HCT116 (cell line): ENCODE results near the gene OPRL1. TPM values are rescaled to one million over a fixed set of nuclear protein-coding genes. Genes with fewer than 3 reads are reported as not detected.

ENCODE experiments used
- ATAC-seq: fragments of 200-7000 bp; cut with Tn5 transposase; 2 replicates; pipeline ENCODE4 v1.9.1; 2020; ENCODE audit warnings: mild to moderate bottlenecking, moderate library complexity
- BruUV-seq: library from RNA; stranded (reverse); fragments of 400-500 nt; replicated peaks from 2 replicates; lab custom pipeline; 2021; lab: Mats Ljungman, UMichigan
- CTCF ChIA-PET: fragments of 300-600 bp; sonication (Branson Sonifier 250); formaldehyde crosslinking; loops from one replicate; lab custom pipeline; 2021; ENCODE audit warnings: antibody characterized with exemption; lab: Charles Lee
- POLR2A ChIA-PET: fragments of 300-600, 350-600 bp; sonication (Branson Sonifier 250); formaldehyde crosslinking; loops from one replicate; lab custom pipeline; 2021; ENCODE audit warnings: antibody characterized with exemption; lab: Charles Lee
- RAD21 ChIA-PET, 2 experiments: fragments of 300-600 bp; sonication (Branson Sonifier 250); formaldehyde crosslinking; loops; one replicate each; lab custom pipeline; 2023; ENCODE audit warnings: low total read pairs in 2 of 2; ENCODE audit not compliant: uncharacterized antibody in 2 of 2, unreplicated experiment in 2 of 2, low non-redundant PET in 1 of 2; lab: Charles Lee
- DNase-seq: peaks from one replicate; pipeline ENCODE4 v3.0.0-alpha.2; 2010; ENCODE audit warnings: low read depth, low spot score
- H2AFZ ChIP-seq: fragments of 200-600 bp; shearing (Covaris generic), sonication (generic); 2 replicates; pipeline ENCODE4 v1.6.1; 2017; ENCODE audit warnings: low read depth, mixed run types, mixed read lengths, antibody characterized with exemption, low read length; ENCODE audit not compliant: poor library complexity, severe bottlenecking
- H3K27ac ChIP-seq: 2 replicates; pipeline ENCODE4 v1.5.1; 2012; ENCODE audit warnings: low read depth, low read length
- H3K27me3 ChIP-seq: fragments of 200-600 bp; sonication (generic); 2 replicates; pipeline ENCODE4 v1.6.1; 2016; ENCODE audit warnings: mixed run types, low read length, mixed read lengths; ENCODE audit not compliant: insufficient read depth
- H3K36me3 ChIP-seq, 2 experiments: fragments of 200-500 bp in 1 of 2; fragments of 200-600 bp in 1 of 2; sonication (Bioruptor generic) in 1 of 2; sonication (generic) in 1 of 2; 2 replicates each; pipeline versions ENCODE4 v1.5.1 to v1.6.1; 2014 to 2016; ENCODE audit warnings: low read length in 2 of 2, inconsistent platforms in 1 of 2, mixed read lengths in 1 of 2, mixed run types in 1 of 2; ENCODE audit not compliant: insufficient read depth in 2 of 2, control insufficient read depth in 1 of 2
- H3K4me1 ChIP-seq, 2 experiments: fragments of 200-600 bp in 1 of 2; sonication (generic) in 1 of 2; 2 replicates each; pipeline versions ENCODE4 v1.5.1 to v1.6.1; 2012 to 2017; ENCODE audit warnings: low read length in 2 of 2, inconsistent platforms in 1 of 2, mild to moderate bottlenecking in 1 of 2, mixed read lengths in 1 of 2, mixed run types in 1 of 2, moderate library complexity in 1 of 2; ENCODE audit not compliant: insufficient read depth in 2 of 2, control insufficient read depth in 1 of 2
- H3K4me2 ChIP-seq: fragments of 200-600 bp; sonication (generic); 2 replicates; pipeline ENCODE4 v1.6.1; 2017; ENCODE audit warnings: mixed run types, low read length, mixed read lengths
- H3K4me3 ChIP-seq, 2 experiments: fragments of 200-600 bp in 1 of 2; sonication (generic) in 1 of 2; replicated peaks in 1 of 2; 2 replicates each; pipeline ENCODE4 v1.5.1; 2011 to 2016; ENCODE audit warnings: low read length in 2 of 2, control low read depth in 1 of 2, low read depth in 1 of 2, mild to moderate bottlenecking in 1 of 2, mixed read lengths in 1 of 2, mixed run types in 1 of 2
- H3K79me2 ChIP-seq: fragments of 200-600 bp; sonication (generic); 2 replicates; pipeline ENCODE4 v1.6.1; 2017; ENCODE audit warnings: mild to moderate bottlenecking, mixed run types, low read length, moderate library complexity, mixed read lengths; ENCODE audit not compliant: insufficient read depth
- H3K9ac ChIP-seq: fragments of 200-600 bp; sonication (generic); 2 replicates; pipeline ENCODE4 v1.6.1; 2016; ENCODE audit warnings: low read length, mixed read lengths
- H3K9me2 ChIP-seq: fragments of 200-600 bp; sonication (generic), shearing (Covaris generic); 2 replicates; pipeline ENCODE4 v1.6.1; 2017; ENCODE audit warnings: mixed run types, mild to moderate bottlenecking, moderate library complexity; ENCODE audit not compliant: insufficient read depth
- H3K9me3 ChIP-seq, 2 experiments: fragments of 200-500 bp in 1 of 2; fragments of 200-600 bp in 1 of 2; sonication (Bioruptor generic) in 1 of 2; sonication (generic) in 1 of 2; 2 replicates each; pipeline ENCODE4 v1.6.1; 2014 to 2017; ENCODE audit warnings: low read length in 2 of 2, mixed read lengths in 2 of 2, inconsistent platforms in 1 of 2, low read depth in 1 of 2, mild to moderate bottlenecking in 1 of 2, mixed run types in 1 of 2, moderate library complexity in 1 of 2; ENCODE audit not compliant: control insufficient read depth in 1 of 2, insufficient read depth in 1 of 2
- H4K20me1 ChIP-seq: fragments of 200-600 bp; sonication (generic), shearing (Covaris generic); 2 replicates; pipeline ENCODE4 v1.6.1; 2017; ENCODE audit warnings: mixed run types, mild to moderate bottlenecking, moderate library complexity; ENCODE audit not compliant: insufficient read depth
- EGR1 ChIP-seq: IDR thresholded peaks from 2 replicates; pipeline ENCODE4 v1.6.1; 2012; ENCODE audit warnings: low read depth
- ELF1 ChIP-seq: IDR thresholded peaks from 2 replicates; pipeline ENCODE4 v1.6.1; 2012; ENCODE audit warnings: low read depth, borderline replicate concordance
- EZH2phosphoT487 ChIP-seq: fragments of 200-600 bp; IDR thresholded peaks from 2 replicates; pipeline ENCODE4 v1.6.1; 2018; ENCODE audit warnings: antibody characterized with exemption, borderline replicate concordance
- JUND ChIP-seq: IDR thresholded peaks from 2 replicates; pipeline ENCODE4 v1.6.1; 2012
- POLR2AphosphoS5 ChIP-seq: IDR thresholded peaks from 2 replicates; pipeline ENCODE4 v1.6.1; 2011; ENCODE audit warnings: mild to moderate bottlenecking, low read depth, low read length, moderate library complexity
- SIN3A ChIP-seq: IDR thresholded peaks from 2 replicates; pipeline ENCODE4 v1.6.1; 2012; ENCODE audit warnings: low read depth
- SP1 ChIP-seq: IDR thresholded peaks from 2 replicates; pipeline ENCODE4 v1.6.1; 2012; ENCODE audit warnings: low read depth
- SRF ChIP-seq: IDR thresholded peaks from 2 replicates; pipeline ENCODE4 v1.6.1; 2012; ENCODE audit warnings: low read depth
- TCF7L2 ChIP-seq: IDR thresholded peaks from 2 replicates; pipeline ENCODE4 v1.7.0; 2011; ENCODE audit warnings: borderline replicate concordance, inconsistent platforms; ENCODE audit not compliant: insufficient read depth, insufficient read length; ENCODE audit errors: extremely low read depth
- YY1 ChIP-seq: IDR thresholded peaks from 2 replicates; pipeline ENCODE4 v1.6.1; 2011; ENCODE audit warnings: low read length, low read depth, moderate library complexity, mild to moderate bottlenecking; ENCODE audit not compliant: insufficient replicate concordance; ENCODE audit errors: extremely low read depth
- ZFX ChIP-seq: fragments of 450-650 bp; IDR thresholded peaks from 2 replicates; pipeline ENCODE4 v1.6.1; 2017
- ZNF274 ChIP-seq: fragments of 200-500 bp; sonication (Bioruptor generic); IDR thresholded peaks from 2 replicates; pipeline ENCODE4 v1.6.1; 2014; ENCODE audit warnings: mild to moderate bottlenecking, low read depth, low read length, inconsistent platforms
- intact Hi-C: fragments of 100-400 bp; cut with micrococcal nuclease; formaldehyde crosslinking; loops from 2 replicates; pipeline ENCODE4 v1.10.0; 2022
- total RNA-seq: library from RNA; stranded (reverse); gene quantifications from one replicate; pipeline ENCODE4 v1.2.1, GENCODE V29; 2021; ENCODE audit not compliant: unreplicated experiment
- TF ChIP-seq, protein P1 (sequence below): IDR thresholded peaks from 2 replicates; pipeline ENCODE4 v1.6.1; 2011; ENCODE audit warnings: mild to moderate bottlenecking, low read length, moderate library complexity; ENCODE audit not compliant: insufficient replicate concordance; ENCODE audit errors: extremely low read depth
- TF ChIP-seq, protein P2 (sequence below), 3 experiments: fragments of 200-600 bp in 1 of 3; sonication (generic) in 1 of 3; IDR thresholded peaks in 2 of 3; conservative IDR thresholded peaks in 1 of 3; 2 replicates each; pipeline ENCODE4 v1.5.1; 2012 to 2017; ENCODE audit warnings: low read depth in 2 of 3, low read length in 2 of 3, antibody characterized with exemption in 1 of 3, borderline replicate concordance in 1 of 3, control low read depth in 1 of 3, mild to moderate bottlenecking in 1 of 3, mixed read lengths in 1 of 3, mixed run types in 1 of 3, moderate library complexity in 1 of 3; ENCODE audit not compliant: insufficient read depth in 1 of 3

The OPRL1 gene
- total RNA-seq, 1 experiment from 2014 or later = 1.6 TPM

DNA sequence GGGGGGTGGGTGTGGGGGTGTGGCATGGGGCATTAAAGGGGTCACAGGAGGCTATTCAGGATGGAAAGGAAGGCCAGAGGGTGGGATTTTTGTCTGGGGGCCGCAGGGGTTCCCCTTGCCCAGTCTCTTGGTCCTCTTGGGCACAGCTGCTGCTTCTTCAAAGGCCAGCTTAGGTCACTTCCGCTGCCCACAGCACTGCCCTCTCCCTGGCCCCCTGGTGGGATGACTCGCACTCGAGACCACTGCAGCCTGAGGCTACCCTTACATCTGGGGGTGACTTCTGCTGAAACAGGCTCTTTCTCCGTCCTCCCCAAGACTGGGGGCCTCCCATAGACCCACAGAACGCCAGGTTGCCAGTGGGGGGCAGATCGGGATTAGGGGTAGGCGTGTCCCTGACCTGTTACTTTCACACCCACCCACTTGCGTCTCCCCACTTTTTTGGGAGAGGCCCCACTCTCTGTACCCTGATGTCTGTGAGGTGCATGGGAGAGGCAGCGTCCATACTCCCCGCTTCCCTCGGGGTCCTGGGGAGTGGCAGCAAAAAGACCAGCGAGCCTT lies 3.0 kb downstream of the OPRL1 start:
- ChIA-PET CTCF (interaction anchor here (1.0 to 1.6 kb wide), 3 partner anchors 13 to 38 kb away, joined by 3 to 5 read pairs (median 4); no protein-coding TSS in a partner anchor), POLR2A (no interaction called here), RAD21 (interaction anchor here in 1 of 2 experiments (0.6 kb wide), 1 partner anchor 38 kb away, joined by 3 read pairs; no protein-coding TSS in a partner anchor)
- intact Hi-C loops = no loop called here
- Histone ChIP-seq H3K9me3 (peaks cover 4 to 5% of the 10 kb centered on the region in 2 experiments; a peak in 2 of 4 replicates), H3K9ac (no peak overlapping the region), H3K4me2 (peak overlapping the region; percentile 64), H3K4me3 (peak overlapping the region; percentile 17 to 20; a peak in 1 of 4 replicates), H2AFZ (no peak overlapping the region), H3K27me3 (no peaks in the 10 kb centered on the region), H3K9me2 (no peaks in the 10 kb centered on the region), H3K27ac (no peak overlapping the region), H4K20me1 (no peaks in the 10 kb centered on the region), H3K4me1 (peaks cover 14 to 21% of the 10 kb centered on the region in 2 experiments), H3K79me2 (peaks cover 9% of the 10 kb centered on the region; the same call in 1 of the 2 replicates), H3K36me3 (no peaks in the 10 kb centered on the region)
- ATAC-seq (no peak), DNase-seq (no peak)
- TF ChIP-seq ZFX (no peak), SRF (no peak), SP1 (no peak), POLR2AphosphoS5 (no peak), YY1 (no peak), TCF7L2 (no peak), EZH2phosphoT487 (no peak), SIN3A (no peak), EGR1 (no peak), ZNF274 (no peak), JUND (no peak), ELF1 (no peak)
- TF ChIP-seq, protein P1, sequence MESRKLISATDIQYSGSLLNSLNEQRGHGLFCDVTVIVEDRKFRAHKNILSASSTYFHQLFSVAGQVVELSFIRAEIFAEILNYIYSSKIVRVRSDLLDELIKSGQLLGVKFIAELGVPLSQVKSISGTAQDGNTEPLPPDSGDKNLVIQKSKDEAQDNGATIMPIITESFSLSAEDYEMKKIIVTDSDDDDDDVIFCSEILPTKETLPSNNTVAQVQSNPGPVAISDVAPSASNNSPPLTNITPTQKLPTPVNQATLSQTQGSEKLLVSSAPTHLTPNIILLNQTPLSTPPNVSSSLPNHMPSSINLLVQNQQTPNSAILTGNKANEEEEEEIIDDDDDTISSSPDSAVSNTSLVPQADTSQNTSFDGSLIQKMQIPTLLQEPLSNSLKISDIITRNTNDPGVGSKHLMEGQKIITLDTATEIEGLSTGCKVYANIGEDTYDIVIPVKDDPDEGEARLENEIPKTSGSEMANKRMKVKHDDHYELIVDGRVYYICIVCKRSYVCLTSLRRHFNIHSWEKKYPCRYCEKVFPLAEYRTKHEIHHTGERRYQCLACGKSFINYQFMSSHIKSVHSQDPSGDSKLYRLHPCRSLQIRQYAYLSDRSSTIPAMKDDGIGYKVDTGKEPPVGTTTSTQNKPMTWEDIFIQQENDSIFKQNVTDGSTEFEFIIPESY = no peak
- TF ChIP-seq, protein P2, sequence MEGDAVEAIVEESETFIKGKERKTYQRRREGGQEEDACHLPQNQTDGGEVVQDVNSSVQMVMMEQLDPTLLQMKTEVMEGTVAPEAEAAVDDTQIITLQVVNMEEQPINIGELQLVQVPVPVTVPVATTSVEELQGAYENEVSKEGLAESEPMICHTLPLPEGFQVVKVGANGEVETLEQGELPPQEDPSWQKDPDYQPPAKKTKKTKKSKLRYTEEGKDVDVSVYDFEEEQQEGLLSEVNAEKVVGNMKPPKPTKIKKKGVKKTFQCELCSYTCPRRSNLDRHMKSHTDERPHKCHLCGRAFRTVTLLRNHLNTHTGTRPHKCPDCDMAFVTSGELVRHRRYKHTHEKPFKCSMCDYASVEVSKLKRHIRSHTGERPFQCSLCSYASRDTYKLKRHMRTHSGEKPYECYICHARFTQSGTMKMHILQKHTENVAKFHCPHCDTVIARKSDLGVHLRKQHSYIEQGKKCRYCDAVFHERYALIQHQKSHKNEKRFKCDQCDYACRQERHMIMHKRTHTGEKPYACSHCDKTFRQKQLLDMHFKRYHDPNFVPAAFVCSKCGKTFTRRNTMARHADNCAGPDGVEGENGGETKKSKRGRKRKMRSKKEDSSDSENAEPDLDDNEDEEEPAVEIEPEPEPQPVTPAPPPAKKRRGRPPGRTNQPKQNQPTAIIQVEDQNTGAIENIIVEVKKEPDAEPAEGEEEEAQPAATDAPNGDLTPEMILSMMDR (IDR thresholded peaks at IDR 0.05 in 2 of 3, conservative IDR thresholded peaks at IDR 0.05 in 1 of 3; ENCODE audit: borderline replicate concordance in 1 of 3, insufficient read depth in 1 of 3, low read depth in 2 of 3, low read length in 2 of 3) = no peak
- no TSS peak for BruUV-seq
